Testis (tissue), 3 donors: ENCODE data around the gene HOXD10. TPM values are rescaled to one million over a fixed set of nuclear protein-coding genes. Genes with fewer than 3 reads are reported as not detected.
A peak's percentile ranks its signal among the peaks of the same experiment; 100 is the strongest.

Experiments used
- DNase-seq: peaks from one replicate; pipeline ENCODE4 v3.0.0-alpha.2; 2019
- H3K27ac ChIP-seq, 2 donors: fragments of 200-600 bp; sonication (generic); one replicate each; pipeline ENCODE4 v1.5.1; 2019
- H3K27me3 ChIP-seq: fragments of 200-600 bp; sonication (generic); one replicate; pipeline ENCODE4 v1.5.1; 2019
- H3K36me3 ChIP-seq: fragments of 200-600 bp; sonication (generic); one replicate; pipeline ENCODE4 v1.5.1; 2017; ENCODE audit warnings: low read depth; ENCODE audit errors: missing control alignments
- H3K4me1 ChIP-seq: fragments of 200-600 bp; sonication (generic); one replicate; pipeline ENCODE4 v1.5.1; 2019
- H3K4me3 ChIP-seq, 2 donors: fragments of 200-600 bp; sonication (generic); one replicate each; pipeline ENCODE4 v1.5.1; 2017 to 2019
- H3K9me3 ChIP-seq: fragments of 200-600 bp; sonication (generic); one replicate; pipeline ENCODE4 v1.5.1; 2017
- POLR2A ChIP-seq: fragments of 450-650 bp; IDR thresholded peaks from one replicate; pipeline ENCODE4 v1.6.1; 2017; ENCODE audit warnings: antibody characterized with exemption, mild to moderate bottlenecking, moderate library complexity
- WGBS, 2 donors: methylation state at CpG; one replicate each; pipeline ENCODE4 v1.1.5; 2018; 5-methylcytosine and 5-hydroxymethylcytosine counted together
- intact Hi-C: fragments of 100-400 bp; cut with DNase I; formaldehyde crosslinking; loops from one replicate; pipeline ENCODE4 v1.15.1; 2023; ENCODE audit warnings: low total_unique reads
- polyA plus RNA-seq: library from polyadenylated mRNA; stranded (reverse); fragments of 350-450 nt; fragmentation: Illumina TruSeq; extraction: RNeasy Lipid Tissue Mini Kit (QIAGEN cat#74804); gene quantifications from one replicate; pipeline ENCODE4 v1.2.3, GENCODE V29; 2014; ENCODE audit warnings: low read depth, low replicate concordance; ENCODE audit not compliant: insufficient read depth
- total RNA-seq, 2 donors: library from RNA; depleted of rRNA; stranded (reverse); fragments of >200 nt; gene quantifications; one replicate each; pipeline ENCODE4 v1.2.3, GENCODE V29; 2016
- TF ChIP-seq, protein P1 (sequence below), 3 experiments: fragments of 450-650 bp in 2 of 3; fragments of 200-600 bp in 1 of 3; sonication (generic) in 1 of 3; IDR thresholded peaks; one replicate each; pipeline ENCODE4 v1.5.1; 2016 to 2019; ENCODE audit warnings: antibody characterized with exemption in 3 of 3, mild to moderate bottlenecking in 2 of 3, moderate library complexity in 1 of 3

The HOXD10 gene
- total and polyA plus RNA-seq, 3 donors from 2014 or later: 0.92 to 3.3 (median 2.7) TPM

GRCh38 chr2:176094349-176094748 is 22.2 kb upstream of the HOXD10 start:
- no peak for TF ChIP-seq POLR2A
- TF ChIP-seq, protein P1, sequence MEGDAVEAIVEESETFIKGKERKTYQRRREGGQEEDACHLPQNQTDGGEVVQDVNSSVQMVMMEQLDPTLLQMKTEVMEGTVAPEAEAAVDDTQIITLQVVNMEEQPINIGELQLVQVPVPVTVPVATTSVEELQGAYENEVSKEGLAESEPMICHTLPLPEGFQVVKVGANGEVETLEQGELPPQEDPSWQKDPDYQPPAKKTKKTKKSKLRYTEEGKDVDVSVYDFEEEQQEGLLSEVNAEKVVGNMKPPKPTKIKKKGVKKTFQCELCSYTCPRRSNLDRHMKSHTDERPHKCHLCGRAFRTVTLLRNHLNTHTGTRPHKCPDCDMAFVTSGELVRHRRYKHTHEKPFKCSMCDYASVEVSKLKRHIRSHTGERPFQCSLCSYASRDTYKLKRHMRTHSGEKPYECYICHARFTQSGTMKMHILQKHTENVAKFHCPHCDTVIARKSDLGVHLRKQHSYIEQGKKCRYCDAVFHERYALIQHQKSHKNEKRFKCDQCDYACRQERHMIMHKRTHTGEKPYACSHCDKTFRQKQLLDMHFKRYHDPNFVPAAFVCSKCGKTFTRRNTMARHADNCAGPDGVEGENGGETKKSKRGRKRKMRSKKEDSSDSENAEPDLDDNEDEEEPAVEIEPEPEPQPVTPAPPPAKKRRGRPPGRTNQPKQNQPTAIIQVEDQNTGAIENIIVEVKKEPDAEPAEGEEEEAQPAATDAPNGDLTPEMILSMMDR (IDR thresholded peaks at IDR 0.05): no peak
- no peaks in the 10 kb centered on the region for H3K9me3 ChIP-seq
- no peak overlapping the region for H3K4me3 ChIP-seq
- H3K27ac ChIP-seq: no peak overlapping the region
- WGBS, 2 donors: 14 to 17% methylated on average over 12 of the region's 12 CpGs
- no peak for DNase-seq
- intact Hi-C loops: no loop called here
- H3K36me3 ChIP-seq: no peaks in the 10 kb centered on the region
- peaks cover 11% of the 10 kb centered on the region for H3K27me3 ChIP-seq
- H3K4me1 ChIP-seq: peaks cover 9% of the 10 kb centered on the region

GRCh38 chr2:176095421-176095820 is 21.2 kb upstream of the HOXD10 start:
- H3K36me3 ChIP-seq: no peaks in the 10 kb centered on the region
- no peak overlapping the region for H3K4me3 ChIP-seq
- peaks cover 9% of the 10 kb centered on the region for H3K4me1 ChIP-seq
- H3K27ac ChIP-seq: no peak overlapping the region
- 28 to 33% methylated on average over 5 of the region's 5 CpGs for WGBS, 2 donors
- no peak for DNase-seq
- peaks cover 11% of the 10 kb centered on the region for H3K27me3 ChIP-seq
- no peaks in the 10 kb centered on the region for H3K9me3 ChIP-seq
- intact Hi-C loops: no loop called here
- TF ChIP-seq, protein P1 (IDR thresholded peaks at IDR 0.05): no peak
- TF ChIP-seq POLR2A: no peak

DNA sequence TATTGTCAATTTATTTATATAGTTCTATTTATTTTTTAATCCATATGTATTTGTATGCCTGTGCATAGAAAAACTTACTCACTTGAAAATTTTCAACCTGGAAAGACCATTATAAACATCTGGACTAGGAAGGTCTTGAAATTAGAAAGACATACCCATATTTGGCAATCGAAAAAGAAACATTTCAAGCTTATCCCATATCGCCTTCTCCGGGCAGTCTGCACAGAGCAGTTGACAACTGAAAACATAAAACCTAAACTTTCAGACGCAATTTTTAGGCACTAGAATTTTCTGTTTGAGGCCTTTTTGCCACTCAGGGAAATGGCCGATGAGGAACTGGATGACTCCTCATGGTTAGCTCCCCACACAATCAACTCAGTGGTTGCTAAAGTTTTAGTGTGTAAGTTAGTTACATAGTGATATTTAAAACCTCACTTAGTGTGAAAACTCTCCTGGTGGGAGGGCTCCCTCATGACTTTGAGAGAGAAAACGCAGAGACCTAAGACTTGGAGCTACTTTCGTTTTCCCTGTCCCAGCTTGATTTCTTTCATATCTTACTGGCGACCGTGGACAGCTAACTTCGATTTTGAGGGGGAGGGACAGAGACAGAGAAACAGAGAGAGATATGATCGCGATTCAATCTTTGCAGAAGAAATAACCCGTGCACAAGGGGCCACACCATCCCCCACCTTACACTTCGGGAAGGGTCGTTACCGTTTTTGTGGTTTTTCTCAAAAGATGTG is 20.2 kb upstream of the HOXD10 start:
- H3K4me1 ChIP-seq: peaks cover 9% of the 10 kb centered on the region
- no peak for DNase-seq
- no peaks in the 10 kb centered on the region for H3K9me3 ChIP-seq
- no peak overlapping the region for H3K27ac ChIP-seq
- WGBS, 2 donors: 14 to 18% methylated on average over 16 of the region's 16 CpGs
- H3K4me3 ChIP-seq: no peak overlapping the region
- peaks cover 11% of the 10 kb centered on the region for H3K27me3 ChIP-seq
- intact Hi-C loops: no loop called here
- TF ChIP-seq, protein P1 (IDR thresholded peaks at IDR 0.05): no peak
- TF ChIP-seq POLR2A: no peak
- H3K36me3 ChIP-seq: no peaks in the 10 kb centered on the region

- TF ChIP-seq POLR2A: no peak
- TF ChIP-seq, protein P1 (IDR thresholded peaks at IDR 0.05): peak in 2 of 3 experiments; percentile 48 to 62
- intact Hi-C loops: no loop called here
- no peak overlapping the region for H3K27ac ChIP-seq
- DNase-seq: peak; percentile 69
- H3K4me3 ChIP-seq: no peak overlapping the region
- 6 to 9% methylated on average over 34 to 45 of the region's 45 CpGs for WGBS, 2 donors
- H3K4me1 ChIP-seq: peaks cover 9% of the 10 kb centered on the region
- peaks cover 11% of the 10 kb centered on the region for H3K27me3 ChIP-seq
- H3K9me3 ChIP-seq: no peaks in the 10 kb centered on the region
- no peaks in the 10 kb centered on the region for H3K36me3 ChIP-seq
Observed at GRCh38 chr2:176096986-176097819, 19.4 kb upstream of the HOXD10 start.
